Measurements from ENCODE around the gene FNDC1. TPM values are rescaled to one million over a fixed set of nuclear protein-coding genes. Genes with fewer than 3 reads are reported as not detected.

The FNDC1 gene
- total and polyA plus RNA-seq, 2 donors (not counting 1 experiment from before 2014, with no cell fraction given): under 0.01 to 0.03 TPM

DNA sequence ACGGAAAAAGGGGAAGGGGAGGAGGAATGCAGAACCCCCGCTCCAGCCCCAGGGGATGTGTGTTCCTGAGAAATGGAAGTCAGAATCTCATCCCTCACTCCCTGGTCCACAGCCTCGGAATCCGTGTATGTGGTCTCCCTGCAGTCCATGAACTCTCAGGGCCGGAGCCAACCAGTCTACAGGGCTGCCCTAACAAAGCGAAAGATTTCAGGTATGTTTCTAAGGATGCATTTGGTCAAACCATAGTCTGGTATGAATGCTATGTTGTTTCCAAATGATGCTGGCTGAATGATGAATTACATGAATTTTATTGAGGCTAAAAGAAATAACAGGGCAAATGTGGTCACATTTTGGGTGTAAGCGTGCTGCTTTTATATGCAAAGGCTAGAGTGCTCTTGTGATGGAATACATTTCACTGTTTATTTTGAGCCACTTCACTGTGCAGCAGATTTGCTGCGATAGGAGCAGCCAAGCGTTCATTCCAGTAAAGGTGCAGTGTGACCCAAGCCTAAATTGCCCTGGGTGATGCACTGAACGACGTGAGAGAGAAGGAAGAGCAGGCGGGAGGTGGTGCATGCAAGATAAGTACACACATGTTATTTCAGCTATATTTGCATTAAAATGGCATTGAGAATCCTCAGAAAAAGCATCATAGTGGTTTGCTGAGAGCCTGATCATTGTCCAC is 52.4 kb downstream of the FNDC1 start:
- H3K9ac ChIP-seq (ENCODE audit: insufficient read depth, low read length): no peak overlapping the region
- no peak overlapping the region for H3K4me3 ChIP-seq (replicated peaks in 1 of 4; ENCODE audit: control extremely low read depth in 1 of 4, insufficient read depth in 1 of 4, low read depth in 3 of 4, low read length in 4 of 4)
- H3K4me2 ChIP-seq (ENCODE audit: extremely low read depth, insufficient read depth, low read length): no peak overlapping the region
- no peak overlapping the region for H3K27ac ChIP-seq (ENCODE audit: insufficient read depth, low read length)
- no peaks in the 10 kb centered on the region for H3K9me3 ChIP-seq (ENCODE audit: control insufficient read depth, insufficient read depth, low read depth, low read length)
- peak in 1 of 2 donors; percentile 51 for DNase-seq (ENCODE audit: low read depth in 2 of 2)
- H3K4me1 ChIP-seq (ENCODE audit: control insufficient read depth, extremely low read depth, insufficient read depth, low read length): no peaks in the 10 kb centered on the region
- TF ChIP-seq, protein P1, sequence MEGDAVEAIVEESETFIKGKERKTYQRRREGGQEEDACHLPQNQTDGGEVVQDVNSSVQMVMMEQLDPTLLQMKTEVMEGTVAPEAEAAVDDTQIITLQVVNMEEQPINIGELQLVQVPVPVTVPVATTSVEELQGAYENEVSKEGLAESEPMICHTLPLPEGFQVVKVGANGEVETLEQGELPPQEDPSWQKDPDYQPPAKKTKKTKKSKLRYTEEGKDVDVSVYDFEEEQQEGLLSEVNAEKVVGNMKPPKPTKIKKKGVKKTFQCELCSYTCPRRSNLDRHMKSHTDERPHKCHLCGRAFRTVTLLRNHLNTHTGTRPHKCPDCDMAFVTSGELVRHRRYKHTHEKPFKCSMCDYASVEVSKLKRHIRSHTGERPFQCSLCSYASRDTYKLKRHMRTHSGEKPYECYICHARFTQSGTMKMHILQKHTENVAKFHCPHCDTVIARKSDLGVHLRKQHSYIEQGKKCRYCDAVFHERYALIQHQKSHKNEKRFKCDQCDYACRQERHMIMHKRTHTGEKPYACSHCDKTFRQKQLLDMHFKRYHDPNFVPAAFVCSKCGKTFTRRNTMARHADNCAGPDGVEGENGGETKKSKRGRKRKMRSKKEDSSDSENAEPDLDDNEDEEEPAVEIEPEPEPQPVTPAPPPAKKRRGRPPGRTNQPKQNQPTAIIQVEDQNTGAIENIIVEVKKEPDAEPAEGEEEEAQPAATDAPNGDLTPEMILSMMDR (conservative IDR thresholded peaks at IDR 0.05 in 1 of 2, IDR thresholded peaks at IDR 0.05 in 1 of 2; ENCODE audit: low read depth in 1 of 2, low read length in 2 of 2): no peak
- TF ChIP-seq EZH2 (IDR thresholded peaks at IDR 0.05; ENCODE audit: low read length, missing control alignments): no peak
- no peaks in the 10 kb centered on the region for H4K20me1 ChIP-seq (ENCODE audit: control insufficient read depth, extremely low read depth, insufficient read depth, low read length)
- no peaks in the 10 kb centered on the region for H3K79me2 ChIP-seq (ENCODE audit: control insufficient read depth, insufficient read depth, low read length)
- no peaks in the 10 kb centered on the region for H3K27me3 ChIP-seq (ENCODE audit: control insufficient read depth, insufficient read depth, low read length)
- no peaks in the 10 kb centered on the region for H3K36me3 ChIP-seq (ENCODE audit: control insufficient read depth, insufficient read depth, low read length)
- no peak overlapping the region for H2AFZ ChIP-seq (ENCODE audit: low read length)

- no peaks in the 10 kb centered on the region for H3K9me3 ChIP-seq (ENCODE audit: control insufficient read depth, insufficient read depth, low read depth, low read length)
- no peak for TF ChIP-seq EZH2 (IDR thresholded peaks at IDR 0.05; ENCODE audit: low read length, missing control alignments)
- TF ChIP-seq, protein P1 (conservative IDR thresholded peaks at IDR 0.05 in 1 of 2, IDR thresholded peaks at IDR 0.05 in 1 of 2; ENCODE audit: low read depth in 1 of 2, low read length in 2 of 2): no peak
- DNase-seq (ENCODE audit: low read depth in 2 of 2): no peak
- H3K4me1 ChIP-seq (ENCODE audit: control insufficient read depth, extremely low read depth, insufficient read depth, low read length): no peaks in the 10 kb centered on the region
- no peaks in the 10 kb centered on the region for H3K36me3 ChIP-seq (ENCODE audit: control insufficient read depth, insufficient read depth, low read length)
- no peak overlapping the region for H3K27ac ChIP-seq (ENCODE audit: insufficient read depth, low read length)
- no peaks in the 10 kb centered on the region for H3K79me2 ChIP-seq (ENCODE audit: control insufficient read depth, insufficient read depth, low read length)
- H4K20me1 ChIP-seq (ENCODE audit: control insufficient read depth, extremely low read depth, insufficient read depth, low read length): no peaks in the 10 kb centered on the region
- H3K9ac ChIP-seq (ENCODE audit: insufficient read depth, low read length): no peak overlapping the region
- H3K27me3 ChIP-seq (ENCODE audit: control insufficient read depth, insufficient read depth, low read length): no peaks in the 10 kb centered on the region
- H3K4me3 ChIP-seq (replicated peaks in 1 of 4; ENCODE audit: control extremely low read depth in 1 of 4, insufficient read depth in 1 of 4, low read depth in 3 of 4, low read length in 4 of 4): no peak overlapping the region
- no peak overlapping the region for H3K4me2 ChIP-seq (ENCODE audit: extremely low read depth, insufficient read depth, low read length)
- H2AFZ ChIP-seq (ENCODE audit: low read length): no peak overlapping the region
These were observed 55.3 kb downstream of the FNDC1 start for GRCh38 chr6:159224452-159224851.

GRCh38 chr6:159229651-159230051 is 60.5 kb downstream of the FNDC1 start:
- no peak overlapping the region for H3K4me2 ChIP-seq (ENCODE audit: extremely low read depth, insufficient read depth, low read length)

More at GRCh38 chr6:159229651-159230051, 60.5 kb downstream of the FNDC1 start:
- Histone ChIP-seq H3K4me3 (replicated peaks in 1 of 4; ENCODE audit: control extremely low read depth in 1 of 4, insufficient read depth in 1 of 4, low read depth in 3 of 4, low read length in 4 of 4) (no peak overlapping the region), H3K27ac (ENCODE audit: insufficient read depth, low read length) (no peak overlapping the region), H4K20me1 (ENCODE audit: control insufficient read depth, extremely low read depth, insufficient read depth, low read length) (no peaks in the 10 kb centered on the region), H3K27me3 (ENCODE audit: control insufficient read depth, insufficient read depth, low read length) (no peaks in the 10 kb centered on the region), H3K36me3 (ENCODE audit: control insufficient read depth, insufficient read depth, low read length) (no peaks in the 10 kb centered on the region), H3K79me2 (ENCODE audit: control insufficient read depth, insufficient read depth, low read length) (no peaks in the 10 kb centered on the region), H3K4me1 (ENCODE audit: control insufficient read depth, extremely low read depth, insufficient read depth, low read length) (no peaks in the 10 kb centered on the region), H3K9ac (ENCODE audit: insufficient read depth, low read length) (no peak overlapping the region), H2AFZ (ENCODE audit: low read length) (no peak overlapping the region), H3K9me3 (ENCODE audit: control insufficient read depth, insufficient read depth, low read depth, low read length) (no peaks in the 10 kb centered on the region)
- no peak for DNase-seq (ENCODE audit: low read depth in 2 of 2)
- TF ChIP-seq EZH2 (IDR thresholded peaks at IDR 0.05; ENCODE audit: low read length, missing control alignments): no peak
- TF ChIP-seq, protein P1 (conservative IDR thresholded peaks at IDR 0.05 in 1 of 2, IDR thresholded peaks at IDR 0.05 in 1 of 2; ENCODE audit: low read depth in 1 of 2, low read length in 2 of 2): no peak
